ENCODE results near the gene KIF16B. TPM values are rescaled to one million over a fixed set of nuclear protein-coding genes. Genes with fewer than 3 reads are reported as not detected.

KIF16B gene
- total and polyA plus RNA-seq, 8 donors, result 5.0 to 59.8 (median 24.2) TPM

DNA sequence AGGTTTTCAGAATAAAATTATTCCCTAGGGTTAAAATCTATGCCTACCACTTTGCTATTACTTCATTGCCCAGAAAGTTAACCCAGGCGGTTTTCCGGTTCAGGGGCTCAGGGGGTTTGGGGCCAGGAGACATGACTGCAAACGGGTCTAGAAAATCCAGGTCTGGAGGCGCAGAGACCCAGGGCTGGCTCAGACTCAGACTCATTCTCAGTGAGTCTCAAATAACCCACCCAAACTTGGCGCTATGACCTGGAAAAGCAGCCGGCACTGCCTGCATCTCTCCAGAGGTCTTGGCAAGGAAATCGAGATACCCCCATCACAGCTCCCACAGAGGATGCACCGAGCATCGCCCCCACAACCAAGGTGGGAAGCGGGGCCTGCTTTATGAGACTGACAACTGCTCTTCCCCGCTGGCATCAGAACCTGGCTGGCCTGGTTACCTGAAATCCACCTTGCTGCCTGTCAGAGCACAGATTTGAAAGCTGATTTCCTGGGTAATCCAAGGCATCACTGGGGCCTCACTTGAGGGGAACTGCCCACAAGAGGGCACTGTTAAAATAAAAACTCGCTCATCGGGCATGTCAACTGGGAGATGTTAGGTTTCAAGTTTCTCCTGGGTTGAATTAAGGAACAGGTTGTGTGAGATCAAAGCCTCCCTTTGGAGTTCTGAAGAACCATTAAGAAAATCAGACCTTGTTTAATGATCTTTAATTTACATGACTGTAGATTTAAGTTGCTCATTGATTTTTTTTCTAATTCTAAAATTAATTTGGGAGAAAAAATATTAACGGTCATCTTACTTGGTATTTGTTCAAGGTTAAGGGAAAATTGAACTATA is 55.1 kb downstream of the KIF16B start:
- no peaks in the 10 kb centered on the region for H3K4me1 ChIP-seq
- TF ChIP-seq POLR2AphosphoS5 (IDR thresholded peaks at IDR 0.05), result no peak
- TF ChIP-seq, protein P1, sequence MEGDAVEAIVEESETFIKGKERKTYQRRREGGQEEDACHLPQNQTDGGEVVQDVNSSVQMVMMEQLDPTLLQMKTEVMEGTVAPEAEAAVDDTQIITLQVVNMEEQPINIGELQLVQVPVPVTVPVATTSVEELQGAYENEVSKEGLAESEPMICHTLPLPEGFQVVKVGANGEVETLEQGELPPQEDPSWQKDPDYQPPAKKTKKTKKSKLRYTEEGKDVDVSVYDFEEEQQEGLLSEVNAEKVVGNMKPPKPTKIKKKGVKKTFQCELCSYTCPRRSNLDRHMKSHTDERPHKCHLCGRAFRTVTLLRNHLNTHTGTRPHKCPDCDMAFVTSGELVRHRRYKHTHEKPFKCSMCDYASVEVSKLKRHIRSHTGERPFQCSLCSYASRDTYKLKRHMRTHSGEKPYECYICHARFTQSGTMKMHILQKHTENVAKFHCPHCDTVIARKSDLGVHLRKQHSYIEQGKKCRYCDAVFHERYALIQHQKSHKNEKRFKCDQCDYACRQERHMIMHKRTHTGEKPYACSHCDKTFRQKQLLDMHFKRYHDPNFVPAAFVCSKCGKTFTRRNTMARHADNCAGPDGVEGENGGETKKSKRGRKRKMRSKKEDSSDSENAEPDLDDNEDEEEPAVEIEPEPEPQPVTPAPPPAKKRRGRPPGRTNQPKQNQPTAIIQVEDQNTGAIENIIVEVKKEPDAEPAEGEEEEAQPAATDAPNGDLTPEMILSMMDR (IDR thresholded peaks at IDR 0.05), result peak in 5 of 7 experiments; percentile 34 to 56 (median 42)
- TF ChIP-seq POLR2A (IDR thresholded peaks at IDR 0.05), result no peak
- no peak for TF ChIP-seq EP300 (IDR thresholded peaks at IDR 0.05)
- peak; percentile 52 to 70 for DNase-seq
- H3K27ac ChIP-seq, result no peak overlapping the region
- H3K4me3 ChIP-seq, result no peak overlapping the region
- no peaks in the 10 kb centered on the region for H3K27me3 ChIP-seq
- WGBS, 5 donors, result 80 to 87% (median 83%) methylated on average over 13 to 14 of the region's 14 CpGs
- intact Hi-C loops (cut with DNase I; ENCODE audit: low total_unique reads), result loop anchor here (10.0 kb wide), 1 partner anchor 237 kb away; no protein-coding TSS in a partner anchor
- peaks cover 0 to 16% (median 10%) of the 10 kb centered on the region in 4 donors for H3K36me3 ChIP-seq
- H3K9me3 ChIP-seq, result no peaks in the 10 kb centered on the region

GRCh38 chr20:16516794-16517193 is 56.5 kb downstream of the KIF16B start:
- Histone ChIP-seq H3K4me1 (no peaks in the 10 kb centered on the region), H3K4me3 (no peak overlapping the region), H3K36me3 (peaks cover 0 to 28% (median 21%) of the 10 kb centered on the region in 4 donors), H3K27ac (no peak overlapping the region), H3K27me3 (no peaks in the 10 kb centered on the region), H3K9me3 (no peaks in the 10 kb centered on the region)
- intact Hi-C loops (cut with DNase I; ENCODE audit: low total_unique reads), result loop anchor here (10.0 kb wide), 1 partner anchor 238 kb away; no protein-coding TSS in a partner anchor
- DNase-seq, result no peak
- WGBS, 5 donors, result 89 to 100% (median 94%) methylated on average over 1 of the region's 1 CpG
- TF ChIP-seq POLR2A (IDR thresholded peaks at IDR 0.05), result no peak
- no peak for TF ChIP-seq EP300 (IDR thresholded peaks at IDR 0.05)
- TF ChIP-seq POLR2AphosphoS5 (IDR thresholded peaks at IDR 0.05), result no peak
- TF ChIP-seq, protein P1 (IDR thresholded peaks at IDR 0.05), result no peak

- Histone ChIP-seq H3K27ac (no peak overlapping the region), H3K27me3 (no peaks in the 10 kb centered on the region), H3K4me3 (no peak overlapping the region), H3K4me1 (no peaks in the 10 kb centered on the region), H3K36me3 (peaks cover 4 to 39% (median 34%) of the 10 kb centered on the region in 4 donors), H3K9me3 (no peaks in the 10 kb centered on the region)
- TF ChIP-seq EP300 (IDR thresholded peaks at IDR 0.05), result no peak
- TF ChIP-seq, protein P1 (IDR thresholded peaks at IDR 0.05), result no peak
- no peak for TF ChIP-seq POLR2A (IDR thresholded peaks at IDR 0.05)
- no peak for TF ChIP-seq POLR2AphosphoS5 (IDR thresholded peaks at IDR 0.05)
- 64 to 95% (median 93%) methylated on average over 2 of the region's 2 CpGs for WGBS, 5 donors
- intact Hi-C loops (cut with DNase I; ENCODE audit: low total_unique reads), result loop anchor here (10.0 kb wide), 1 partner anchor 240 kb away; no protein-coding TSS in a partner anchor
- DNase-seq, result no peak
Observed at GRCh38 chr20:16515046-16515445, 58.2 kb downstream of the KIF16B start.

- TF ChIP-seq, protein P1 (IDR thresholded peaks at IDR 0.05), result no peak
- TF ChIP-seq POLR2AphosphoS5 (IDR thresholded peaks at IDR 0.05), result no peak
- DNase-seq, result no peak
- Histone ChIP-seq H3K9me3 (no peaks in the 10 kb centered on the region), H3K27me3 (no peaks in the 10 kb centered on the region), H3K27ac (no peak overlapping the region), H3K4me3 (no peak overlapping the region), H3K36me3 (peaks cover 4 to 39% (median 36%) of the 10 kb centered on the region in 4 donors), H3K4me1 (no peaks in the 10 kb centered on the region)
- WGBS, 5 donors, result 60 to 83% (median 74%) methylated on average over 4 of the region's 4 CpGs
- intact Hi-C loops (cut with DNase I; ENCODE audit: low total_unique reads), result loop anchor here (10.0 kb wide), 1 partner anchor 241 kb away; no protein-coding TSS in a partner anchor
Observed at GRCh38 chr20:16514140-16514539, 59.1 kb downstream of the KIF16B start.

Measured in stomach (tissue), 9 donors.